MCF 10A (cell line): Measurements from ENCODE around the gene TP53RK. TPM values are rescaled to one million over a fixed set of nuclear protein-coding genes. Genes with fewer than 3 reads are reported as not detected.

Experiments
- BruUV-seq: library from RNA; stranded (reverse); fragments of 400-500 nt; replicated peaks from 2 replicates; lab custom pipeline; 2021; lab: Mats Ljungman, UMichigan
- CTCF ChIA-PET: fragments of 300-600 bp; sonication (Branson Sonifier 250); formaldehyde crosslinking; extraction: SDS; loops from one replicate; lab custom pipeline; 2021; ENCODE audit warnings: antibody characterized with exemption, inconsistent platforms; lab: Yijun Ruan, JAX
- POLR2A ChIA-PET: fragments of 300-600, 350-650 bp; sonication (Branson Sonifier 250); formaldehyde crosslinking; extraction: SDS; loops from one replicate; lab custom pipeline; 2020; ENCODE audit warnings: antibody characterized with exemption, inconsistent platforms; lab: Yijun Ruan, JAX
- DNase-seq: peaks from one replicate; pipeline ENCODE4 v3.0.0-alpha.2; 2018; ENCODE audit not compliant: unreplicated experiment
- H3K27ac Mint-ChIP-seq: one replicate; pipeline ENCODE4 v1.8.0; 2022; ENCODE audit warnings: mild to moderate bottlenecking, low read depth, mixed read lengths; ENCODE audit not compliant: unreplicated experiment
- H3K27me3 Mint-ChIP-seq: one replicate; pipeline ENCODE4 v1.8.0; 2022; ENCODE audit warnings: mixed read lengths; ENCODE audit not compliant: insufficient read depth, unreplicated experiment
- H3K36me3 Mint-ChIP-seq: one replicate; pipeline ENCODE4 v1.8.0; 2022; ENCODE audit warnings: mild to moderate bottlenecking, moderate library complexity, mixed read lengths; ENCODE audit not compliant: insufficient read depth, unreplicated experiment
- H3K4me1 Mint-ChIP-seq: one replicate; pipeline ENCODE4 v1.8.0; 2022; ENCODE audit warnings: mixed read lengths; ENCODE audit not compliant: insufficient read depth, unreplicated experiment
- H3K4me3 Mint-ChIP-seq: one replicate; pipeline ENCODE4 v1.8.0; 2022; ENCODE audit warnings: mild to moderate bottlenecking, moderate library complexity, mixed read lengths; ENCODE audit not compliant: unreplicated experiment
- H3K9me3 Mint-ChIP-seq: one replicate; pipeline ENCODE4 v1.8.0; 2022; ENCODE audit warnings: mixed read lengths; ENCODE audit not compliant: unreplicated experiment
- intact Hi-C: fragments of 100-400 bp; cut with micrococcal nuclease; formaldehyde crosslinking; loops from 2 replicates; pipeline ENCODE4 v1.14.1; 2022
- total RNA-seq: library from RNA; stranded (reverse); gene quantifications from 2 replicates; pipeline ENCODE4 v1.2.3, GENCODE V29; 2022
- TF ChIP-seq, protein P1 (sequence below): fragments of 200-600 bp; IDR thresholded peaks from one replicate; pipeline ENCODE4 v1.8.0; 2022; ENCODE audit warnings: antibody characterized with exemption, mild to moderate bottlenecking; ENCODE audit not compliant: unreplicated experiment

TP53RK gene
- total RNA-seq, 1 experiment from 2014 or later: 16.2 TPM

DNA sequence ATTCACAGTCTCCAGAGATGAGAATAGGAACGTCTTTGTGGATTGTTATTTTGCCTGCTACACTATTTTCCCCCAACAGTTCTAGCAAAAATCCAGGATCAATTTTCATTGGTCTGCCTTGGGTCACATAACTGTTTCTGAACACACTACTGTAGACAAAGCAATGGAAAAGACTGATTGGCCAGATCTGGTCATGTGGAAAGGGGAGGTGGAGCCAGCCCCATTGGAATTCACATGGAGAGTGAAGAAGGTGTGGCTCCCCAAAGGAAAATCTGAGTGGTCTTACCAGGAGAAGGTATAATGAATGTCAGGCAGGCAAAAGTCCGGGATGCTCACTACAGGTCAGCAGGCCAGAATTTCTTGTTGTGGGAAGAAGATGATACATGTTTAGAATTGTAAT, 9.5 kb upstream of the TP53RK start:
- ChIA-PET POLR2A (interaction anchor here (1.4 kb wide), 1 partner anchor 9 kb away, joined by 4 read pairs; no protein-coding TSS in a partner anchor), CTCF (interaction anchor here (0.8 to 1.6 kb wide), 3 partner anchors 12 to 1859 kb away, joined by 3 to 5 read pairs (median 3); no protein-coding TSS in a partner anchor)
- DNase-seq: no peak
- H3K9me3 Mint-ChIP-seq: peaks cover 2% of the 10 kb centered on the region
- no peaks in the 10 kb centered on the region for H3K36me3 Mint-ChIP-seq
- intact Hi-C loops: loop anchor here (1.0 kb wide), 1 partner anchor 177 kb away; no protein-coding TSS in a partner anchor
- no peak overlapping the region for H3K4me3 Mint-ChIP-seq
- H3K4me1 Mint-ChIP-seq: peaks cover 8% of the 10 kb centered on the region
- TF ChIP-seq, protein P1, sequence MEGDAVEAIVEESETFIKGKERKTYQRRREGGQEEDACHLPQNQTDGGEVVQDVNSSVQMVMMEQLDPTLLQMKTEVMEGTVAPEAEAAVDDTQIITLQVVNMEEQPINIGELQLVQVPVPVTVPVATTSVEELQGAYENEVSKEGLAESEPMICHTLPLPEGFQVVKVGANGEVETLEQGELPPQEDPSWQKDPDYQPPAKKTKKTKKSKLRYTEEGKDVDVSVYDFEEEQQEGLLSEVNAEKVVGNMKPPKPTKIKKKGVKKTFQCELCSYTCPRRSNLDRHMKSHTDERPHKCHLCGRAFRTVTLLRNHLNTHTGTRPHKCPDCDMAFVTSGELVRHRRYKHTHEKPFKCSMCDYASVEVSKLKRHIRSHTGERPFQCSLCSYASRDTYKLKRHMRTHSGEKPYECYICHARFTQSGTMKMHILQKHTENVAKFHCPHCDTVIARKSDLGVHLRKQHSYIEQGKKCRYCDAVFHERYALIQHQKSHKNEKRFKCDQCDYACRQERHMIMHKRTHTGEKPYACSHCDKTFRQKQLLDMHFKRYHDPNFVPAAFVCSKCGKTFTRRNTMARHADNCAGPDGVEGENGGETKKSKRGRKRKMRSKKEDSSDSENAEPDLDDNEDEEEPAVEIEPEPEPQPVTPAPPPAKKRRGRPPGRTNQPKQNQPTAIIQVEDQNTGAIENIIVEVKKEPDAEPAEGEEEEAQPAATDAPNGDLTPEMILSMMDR: no peak
- no TSS peak for BruUV-seq
- no peaks in the 10 kb centered on the region for H3K27me3 Mint-ChIP-seq
- H3K27ac Mint-ChIP-seq: no peak overlapping the region

DNA sequence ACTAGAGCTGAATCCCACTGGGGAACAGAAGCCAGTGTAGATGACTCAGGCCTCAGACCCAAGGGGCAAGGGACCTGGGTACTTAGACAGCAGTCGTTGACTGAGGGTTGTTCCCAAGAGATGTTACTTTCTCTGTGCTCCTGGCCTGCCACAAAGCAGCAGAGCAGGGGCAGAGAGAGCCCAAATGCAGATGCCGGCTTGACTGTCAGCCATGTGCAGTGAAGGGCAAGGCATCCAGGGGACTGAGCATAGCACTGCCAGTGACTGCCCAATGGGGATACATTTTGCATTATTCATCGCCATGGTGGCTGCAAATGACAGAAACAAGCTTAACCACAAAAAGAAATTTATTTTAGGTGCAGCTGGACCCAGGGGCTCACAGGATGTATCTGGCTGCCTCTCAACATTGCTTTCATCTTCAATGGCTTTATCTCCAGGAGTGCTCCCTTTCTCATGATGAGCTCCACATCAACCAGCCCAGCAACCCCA, 7.6 kb upstream of the TP53RK start:
- Mint-ChIP-seq H3K4me3 (no peak overlapping the region), H3K27me3 (no peaks in the 10 kb centered on the region), H3K27ac (no peak overlapping the region), H3K4me1 (peaks cover 8% of the 10 kb centered on the region), H3K9me3 (peaks cover 2% of the 10 kb centered on the region), H3K36me3 (no peaks in the 10 kb centered on the region)
- TF ChIP-seq, protein P1: no peak
- ChIA-PET CTCF (interaction anchor here (0.6 to 1.2 kb wide), 2 partner anchors 15 to 61 kb away, joined by 3 to 4 read pairs; no protein-coding TSS in a partner anchor), POLR2A (interaction anchor here (0.6 to 1.2 kb wide), 4 partner anchors 11 to 486 kb away, joined by 3 to 4 read pairs (median 3); no protein-coding TSS in a partner anchor)
- BruUV-seq: no TSS peak
- intact Hi-C loops: no loop called here
- DNase-seq: no peak

DNA sequence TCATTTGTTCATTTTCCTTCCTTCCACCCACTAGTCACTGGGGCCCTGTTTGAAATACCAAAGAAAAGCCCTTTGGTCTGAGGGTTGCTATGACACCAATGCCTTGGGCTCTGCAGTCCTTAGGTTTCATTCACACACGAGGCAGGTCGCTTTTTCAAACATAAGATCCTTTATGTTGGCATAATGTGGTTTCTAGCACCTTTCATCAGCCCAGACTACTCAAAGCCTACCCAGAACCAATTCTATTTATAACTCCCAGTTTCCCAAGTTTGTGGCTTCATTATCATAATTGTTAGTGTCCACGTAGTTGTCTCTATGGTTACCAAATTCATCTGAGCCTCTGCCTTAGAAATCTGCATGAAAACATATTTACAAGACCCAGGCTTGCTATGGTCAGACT, 6.6 kb upstream of the TP53RK start:
- no peak for DNase-seq
- Mint-ChIP-seq H3K27me3 (no peaks in the 10 kb centered on the region), H3K27ac (no peak overlapping the region), H3K9me3 (peaks cover 8% of the 10 kb centered on the region), H3K36me3 (no peaks in the 10 kb centered on the region), H3K4me1 (peaks cover 8% of the 10 kb centered on the region), H3K4me3 (no peak overlapping the region)
- intact Hi-C loops: no loop called here
- BruUV-seq: no TSS peak
- TF ChIP-seq, protein P1: no peak
- POLR2A ChIA-PET: interaction anchor here (0.8 kb wide), 1 partner anchor 8 kb away, joined by 5 read pairs; no protein-coding TSS in a partner anchor
- CTCF ChIA-PET: no interaction called here

DNA sequence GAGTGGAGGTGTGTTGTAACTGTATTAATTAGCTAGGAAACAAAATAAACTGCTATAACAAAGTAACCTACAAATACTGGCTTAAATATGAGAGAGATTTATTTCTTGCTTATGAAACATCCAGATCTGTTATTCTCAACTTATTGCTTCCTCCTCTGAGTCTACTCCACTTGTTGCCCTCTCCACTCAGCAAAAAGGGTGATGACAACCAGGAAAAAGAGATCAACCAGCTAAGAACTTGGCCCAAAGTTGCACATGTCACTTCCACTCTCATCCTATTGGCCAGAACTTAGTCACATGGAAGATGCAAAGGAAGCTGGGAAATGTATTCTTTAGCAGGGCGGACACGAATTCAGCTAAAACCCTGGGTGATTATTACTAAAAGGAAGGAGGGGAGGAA, 5.2 kb upstream of the TP53RK start:
- H3K4me3 Mint-ChIP-seq: no peak overlapping the region
- intact Hi-C loops: no loop called here
- H3K9me3 Mint-ChIP-seq: peaks cover 8% of the 10 kb centered on the region
- DNase-seq: no peak
- POLR2A ChIA-PET: interaction anchor here (0.7 to 0.9 kb wide), 3 partner anchors 14 to 1901 kb away, joined by 3 to 4 read pairs (median 3); no protein-coding TSS in a partner anchor
- CTCF ChIA-PET: interaction anchor here (0.6 to 1.0 kb wide), 5 partner anchors 22 to 587 kb away, joined by 3 to 5 read pairs (median 3); no protein-coding TSS in a partner anchor
- no peaks in the 10 kb centered on the region for H3K36me3 Mint-ChIP-seq
- TF ChIP-seq, protein P1: no peak
- no peaks in the 10 kb centered on the region for H3K27me3 Mint-ChIP-seq
- H3K27ac Mint-ChIP-seq: no peak overlapping the region
- peaks cover 20% of the 10 kb centered on the region for H3K4me1 Mint-ChIP-seq
- no TSS peak for BruUV-seq
